Ureter (tissue), 1 donor: ENCODE data around the gene SESN2. TPM values are rescaled to one million over a fixed set of nuclear protein-coding genes. Genes with fewer than 3 reads are reported as not detected.
"Not testable (repeated sequence)": the region's sequence is repeated elsewhere in the genome, so short reads cannot be mapped to it uniquely, and the experiment has no call there.

Source experiments
- DNase-seq: peaks from one replicate; pipeline ENCODE4 v3.0.0-alpha.2; 2020; ENCODE audit warnings: low spot score
- total RNA-seq: library from RNA; stranded (reverse); gene quantifications from one replicate; pipeline ENCODE4 v1.2.4, GENCODE V29; 2023
- donor health status: DM: yes; HTN: yes; CAD: no.

The SESN2 gene
- total RNA-seq, 1 donor from 2014 or later, result 20.4 TPM

DNA sequence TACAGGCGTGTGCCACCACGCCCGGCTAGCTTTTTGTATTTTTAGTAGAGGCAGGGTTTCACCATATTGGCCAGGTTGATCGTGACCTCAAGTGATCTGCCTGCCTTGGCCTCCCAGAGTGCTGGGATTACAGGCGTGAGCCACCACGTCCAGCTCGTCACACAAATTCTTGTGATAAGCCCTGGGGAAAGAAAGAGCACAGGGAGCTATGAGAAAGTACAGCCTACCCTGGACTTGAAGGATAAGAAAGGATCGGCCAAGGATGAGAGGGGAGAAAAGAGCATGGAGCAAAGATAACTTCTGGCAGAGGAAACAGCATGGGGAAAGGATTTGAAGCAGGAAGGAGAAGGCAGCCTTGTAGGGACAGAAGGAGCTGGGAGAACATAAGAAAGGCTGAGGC, 29.2 kb downstream of the SESN2 start:
- DNase-seq, result no peak

- DNase-seq, result no peak
Observed at GRCh38 chr1:28290851-28291250, 31.5 kb downstream of the SESN2 start.

DNA sequence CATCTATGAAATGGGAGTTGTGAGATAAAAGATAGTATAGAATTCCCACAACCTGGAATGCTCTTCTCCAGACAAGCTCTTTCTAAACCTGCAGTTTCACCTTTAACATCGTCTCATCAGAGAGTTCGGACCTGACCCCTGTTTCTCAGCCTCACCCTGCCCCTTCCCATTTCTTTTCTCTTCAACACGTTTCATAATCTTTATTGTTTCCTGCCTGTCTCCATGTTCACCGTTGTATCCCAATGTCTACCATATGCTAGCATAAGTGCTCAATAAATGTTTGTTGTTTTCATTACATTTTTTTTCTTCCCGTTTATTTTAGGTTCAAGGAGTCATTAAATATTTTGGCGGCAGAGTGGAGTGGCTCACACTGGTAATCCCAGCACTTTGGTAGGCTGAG, 32.4 kb downstream of the SESN2 start:
- no peak for DNase-seq

- no peak for DNase-seq
Observed at GRCh38 chr1:28295936-28296335, 36.6 kb downstream of the SESN2 start.

- DNase-seq, result no peak
Observed at GRCh38 chr1:28296401-28297261, 37.3 kb downstream of the SESN2 start.

DNA sequence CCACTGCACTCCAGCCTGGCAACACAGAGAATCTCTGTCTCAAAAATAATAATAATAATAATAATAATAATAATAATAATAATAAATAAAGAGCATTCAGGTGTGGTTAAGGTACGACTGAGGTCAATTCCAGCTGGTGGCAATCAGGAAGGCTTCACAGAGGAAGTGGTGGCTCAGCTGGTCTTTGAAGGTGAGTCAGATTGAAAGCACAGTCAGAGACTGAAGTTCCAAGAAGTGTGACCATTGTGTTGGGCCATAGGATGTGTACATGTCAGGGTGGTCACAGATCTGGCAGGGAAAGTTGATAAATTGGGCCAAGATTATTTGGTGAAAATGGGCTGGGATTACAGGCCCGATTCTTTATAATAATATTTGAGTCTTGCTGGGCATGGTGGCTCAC, 38.5 kb downstream of the SESN2 start:
- no peak for DNase-seq

DNA sequence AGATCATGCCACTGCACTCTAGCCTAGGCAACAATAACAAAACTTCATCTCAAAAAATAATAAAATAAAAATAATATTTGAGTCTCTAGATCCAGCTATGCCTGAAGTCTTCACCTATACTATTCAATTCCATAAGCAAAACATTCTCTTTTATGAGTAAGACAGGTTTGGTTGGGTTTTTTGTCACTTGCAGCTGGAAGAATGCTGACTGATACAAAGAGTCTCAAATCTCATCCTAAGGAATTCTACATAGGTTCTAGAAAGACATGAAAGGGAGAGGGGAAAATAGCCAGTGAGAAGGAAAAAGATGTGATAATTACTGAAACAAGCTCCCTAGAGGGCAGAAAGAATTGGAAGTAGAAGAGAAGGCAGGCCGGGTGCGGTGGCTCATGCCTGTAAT, 39.1 kb downstream of the SESN2 start:
- DNase-seq, result no peak

GRCh38 chr1:28301368-28302174, 42.3 kb downstream of the SESN2 start:
- no peak for DNase-seq

DNA sequence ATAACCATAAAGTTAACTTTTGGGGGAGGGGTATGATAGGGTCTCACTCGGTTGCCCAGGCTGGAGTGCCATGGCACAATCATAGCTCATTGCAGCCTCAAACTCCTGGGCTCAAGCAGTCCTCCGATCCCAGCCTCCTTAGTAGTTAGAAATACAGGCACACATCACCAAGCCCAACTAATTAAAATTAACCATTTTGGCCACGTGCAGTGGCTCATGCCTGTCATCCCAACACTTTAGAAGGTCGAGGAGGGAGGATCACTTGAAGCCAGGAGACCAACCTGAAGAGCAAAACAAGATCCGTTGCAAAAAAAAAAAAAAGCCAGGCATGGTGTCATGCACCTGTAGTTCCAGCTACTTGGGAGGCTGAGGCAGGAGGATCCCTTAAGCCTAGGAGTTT, 42.9 kb downstream of the SESN2 start:
- DNase-seq, result no peak

DNA sequence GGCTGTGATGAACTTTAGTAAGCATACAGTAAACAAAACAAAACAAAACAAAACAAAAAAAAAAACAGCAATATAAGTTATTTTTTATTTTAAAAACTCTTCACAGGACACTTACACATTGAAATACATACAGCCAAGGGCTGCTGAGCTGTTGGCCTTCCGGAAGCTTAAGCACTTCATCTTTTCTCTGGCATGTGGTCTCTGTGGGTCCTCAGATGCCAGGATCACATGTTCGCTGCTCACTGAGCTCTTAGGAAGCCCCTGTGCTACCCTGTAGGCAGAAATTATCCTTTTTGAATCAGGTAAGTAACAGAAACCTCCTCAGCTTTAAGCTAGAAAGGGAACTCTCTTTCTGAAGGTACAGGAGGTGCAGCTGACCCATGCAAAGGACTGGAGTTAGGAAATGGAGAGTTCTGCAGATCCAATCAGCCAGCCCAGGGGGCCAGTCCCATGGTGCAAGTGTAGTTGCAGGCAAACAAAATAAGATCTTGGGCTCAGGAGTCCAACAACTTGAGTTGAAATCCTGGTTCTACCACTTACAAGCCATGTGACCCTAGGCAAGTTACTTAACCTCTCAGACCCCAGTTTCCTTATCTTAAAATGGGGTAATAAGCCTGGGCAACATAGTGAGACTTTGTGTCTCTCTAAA, 47.1 kb downstream of the SESN2 start:
- no peak for DNase-seq

GRCh38 chr1:28308750-28309149, 49.4 kb downstream of the SESN2 start:
- no peak for DNase-seq

- no peak for DNase-seq
Observed at GRCh38 chr1:28309702-28310101, 50.4 kb downstream of the SESN2 start.

- peak; percentile 75 for DNase-seq
Observed at GRCh38 chr1:28313702-28314546, 54.6 kb downstream of the SESN2 start.

- no peak for DNase-seq
Observed at GRCh38 chr1:28314547-28314941, 55.2 kb downstream of the SESN2 start.

DNA sequence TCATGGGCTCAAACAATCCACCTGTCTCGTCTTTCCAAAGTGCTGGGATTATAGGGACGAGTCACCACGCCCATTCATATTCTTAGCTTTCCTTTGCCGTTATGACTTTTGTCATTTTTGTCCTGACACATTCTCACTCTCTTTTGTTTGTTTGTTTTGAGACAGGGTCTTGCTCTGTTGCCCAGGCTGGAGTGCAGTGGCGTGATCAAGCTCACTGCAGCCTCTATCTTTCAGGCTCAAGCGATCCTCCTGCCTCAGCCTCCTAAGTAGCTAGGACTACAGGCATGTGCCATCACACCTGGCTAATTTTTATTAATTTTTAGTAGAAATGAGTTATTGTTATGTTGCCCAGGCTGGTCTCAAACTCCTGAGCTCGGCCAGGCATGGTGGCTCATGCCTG, 57.7 kb downstream of the SESN2 start:
- no peak for DNase-seq

DNA sequence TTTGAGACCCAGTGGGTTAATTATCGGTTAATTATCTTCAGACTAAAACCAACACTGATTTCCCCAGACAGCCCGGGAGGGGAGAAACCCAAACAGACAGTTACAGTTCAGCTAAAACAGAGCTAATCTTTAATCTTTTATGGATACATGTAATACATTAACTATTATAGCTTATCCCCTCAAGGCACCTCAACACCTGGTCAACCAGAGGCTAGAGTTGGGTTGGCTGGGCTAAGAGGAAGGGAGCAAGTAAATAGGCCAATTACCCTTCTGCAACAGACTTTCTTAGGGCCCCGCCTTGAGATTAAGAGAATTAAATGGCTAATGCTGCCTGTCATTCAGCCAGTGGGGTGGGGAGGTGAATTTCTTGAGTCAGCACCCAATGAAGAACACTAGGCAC, 62.9 kb downstream of the SESN2 start:
- no peak for DNase-seq

DNA sequence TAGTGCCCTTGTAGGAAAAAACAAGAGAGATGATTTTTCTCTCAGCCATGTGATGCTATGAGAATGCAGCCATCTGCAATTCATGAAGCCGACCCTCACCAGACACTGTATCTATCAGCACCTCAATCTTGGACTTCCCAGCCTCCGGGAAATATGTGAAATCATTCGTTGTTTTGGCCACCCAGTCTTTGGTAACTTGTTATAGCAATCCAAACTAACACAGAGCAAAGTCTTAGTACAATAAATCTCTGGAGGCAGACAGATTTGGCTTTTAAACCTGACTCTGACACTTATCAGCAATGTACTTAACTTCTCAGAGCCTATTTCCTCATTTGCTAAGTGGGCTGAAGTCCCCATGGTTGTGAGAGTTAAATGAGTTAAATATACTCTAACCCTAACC, 64.4 kb downstream of the SESN2 start:
- no peak for DNase-seq

DNA sequence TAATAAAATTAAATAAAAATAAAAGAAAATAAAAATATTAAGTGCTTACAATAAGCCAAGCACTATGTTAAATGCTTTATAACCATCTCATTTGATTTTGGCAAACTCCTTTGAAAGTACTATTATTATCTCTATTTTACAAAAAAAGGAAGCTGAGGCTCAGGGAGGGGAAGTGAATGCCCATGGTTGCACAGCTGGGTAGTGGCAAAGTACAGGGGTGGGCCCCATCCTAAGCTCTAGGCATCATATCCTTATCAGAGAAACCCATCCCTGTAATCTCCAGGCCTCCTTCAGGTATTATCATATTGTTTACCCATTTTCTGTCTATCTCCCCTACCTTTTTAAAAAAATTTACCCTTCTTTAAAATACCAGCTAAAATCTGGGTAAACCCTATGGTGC, 67.2 kb downstream of the SESN2 start:
- no peak for DNase-seq

GRCh38 chr1:28326984-28327383, 67.7 kb downstream of the SESN2 start:
- no peak for DNase-seq

- DNase-seq, result not testable (repeated sequence)
Observed at GRCh38 chr1:28327431-28327830, 68.1 kb downstream of the SESN2 start.

GRCh38 chr1:28328228-28328648, 68.9 kb downstream of the SESN2 start:
- no peak for DNase-seq
